Glomerular endothelial cell (primary cell): ENCODE measurements around the gene JUND. TPM values are rescaled to one million over a fixed set of nuclear protein-coding genes. Genes with fewer than 3 reads are reported as not detected.
A peak's percentile ranks its signal among the peaks of the same experiment; 100 is the strongest.
"Not testable (repeated sequence)": the region's sequence is repeated elsewhere in the genome, so short reads cannot be mapped to it uniquely, and the experiment has no call there.

Experiments used
- DNase-seq: peaks from one replicate; pipeline ENCODE4 v3.0.0-alpha.2; 2011; ENCODE audit warnings: low read depth, low spot score; ENCODE audit errors: extremely low read depth
- total RNA-seq: library from RNA; depleted of rRNA; stranded (reverse); fragments of >200 nt; gene quantifications from 2 replicates; pipeline ENCODE4 v1.2.3, GENCODE V29; 2015

The JUND gene
- 212 and 428 TPM in 2 replicates for total RNA-seq

DNA sequence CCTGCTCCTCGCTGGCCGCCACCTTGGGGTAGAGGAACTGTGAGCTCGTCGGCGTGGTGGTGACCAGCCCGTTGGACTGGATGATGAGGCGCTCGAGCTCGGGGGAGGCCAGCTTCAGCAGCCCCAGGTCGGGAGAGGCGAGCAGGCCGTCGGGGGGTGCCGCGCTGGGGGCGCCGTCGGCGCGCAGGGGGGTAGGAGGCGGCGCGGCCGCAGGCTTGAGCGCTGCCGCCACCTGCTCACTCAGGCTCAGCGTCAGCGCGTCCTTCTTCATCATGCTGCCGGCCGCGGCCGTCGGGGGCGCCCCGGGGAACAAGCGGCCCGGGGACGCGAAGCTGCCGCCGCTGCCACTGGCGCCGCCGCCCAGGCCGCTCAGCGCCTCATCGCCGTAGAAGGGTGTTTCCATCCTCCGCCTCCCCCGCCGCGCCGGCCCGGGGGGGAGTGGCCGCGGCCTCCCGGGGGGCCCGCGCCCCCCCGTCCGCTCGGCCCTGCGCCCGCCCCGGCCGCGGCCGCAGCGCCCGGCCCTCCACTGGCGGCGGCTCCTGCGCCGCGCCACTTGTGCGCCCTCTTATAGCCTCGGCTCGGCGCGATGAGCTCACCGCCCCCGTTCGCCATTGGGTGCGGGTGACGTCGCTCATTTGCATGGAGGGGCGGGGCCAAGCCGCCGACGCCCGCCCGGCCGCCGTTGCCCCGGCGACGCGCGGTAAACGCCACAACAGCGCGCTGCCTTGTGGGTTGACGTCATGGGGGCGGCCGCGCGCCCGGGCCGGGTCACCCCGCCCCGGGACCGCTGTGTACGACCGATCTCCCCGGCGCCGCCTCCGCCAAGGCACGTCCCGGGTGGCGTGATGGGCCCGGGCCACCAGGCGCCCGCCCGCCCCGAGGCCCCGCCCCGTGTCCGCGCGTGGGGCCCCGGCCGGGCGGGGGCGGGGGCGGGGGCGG is at the start of gene JUND:
JUND (minus strand) TSS at position 541 of the 939 bp plus-strand sequence; CDS start at position 403, 138 bp downstream.
- DNase-seq = no peak

DNA sequence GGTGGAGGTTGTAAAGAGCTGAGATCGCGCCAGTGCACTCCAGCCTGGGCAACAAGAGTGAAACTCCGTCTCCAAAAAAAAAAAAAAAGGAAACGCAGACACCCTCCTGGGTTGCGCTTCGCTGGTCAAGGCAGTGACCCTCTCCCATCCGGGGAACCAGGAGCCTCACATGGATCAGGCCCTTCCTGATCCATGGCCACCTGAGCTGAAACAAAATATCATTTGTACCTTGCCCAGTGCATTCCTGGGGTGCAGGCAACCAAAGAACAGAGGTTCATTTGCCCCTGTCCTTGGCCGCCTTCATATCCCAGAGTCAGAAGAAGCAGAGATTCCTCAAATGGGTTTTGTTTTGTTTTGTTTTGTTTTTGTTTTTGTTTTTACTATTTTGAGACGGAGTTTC is 49.4 kb upstream of the JUND start:
- no peak for DNase-seq

DNA sequence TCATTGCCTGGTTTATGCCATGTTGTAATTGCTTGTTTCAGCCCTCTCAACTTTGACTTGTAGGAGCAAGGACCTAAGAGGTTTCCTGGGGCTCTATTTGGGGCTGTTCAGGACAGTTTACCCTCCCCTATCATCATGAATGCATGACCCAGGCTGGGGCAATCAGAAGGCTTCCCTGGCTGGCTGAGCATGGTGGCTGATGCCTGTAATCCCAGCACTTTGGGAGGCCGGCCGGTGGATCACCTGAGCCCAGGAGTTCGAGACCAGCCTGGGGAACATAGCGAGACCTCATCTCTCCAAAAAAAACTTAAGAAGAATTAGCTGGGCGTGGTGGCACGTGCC is 47.6 kb upstream of the JUND start:
- DNase-seq = no peak

DNA sequence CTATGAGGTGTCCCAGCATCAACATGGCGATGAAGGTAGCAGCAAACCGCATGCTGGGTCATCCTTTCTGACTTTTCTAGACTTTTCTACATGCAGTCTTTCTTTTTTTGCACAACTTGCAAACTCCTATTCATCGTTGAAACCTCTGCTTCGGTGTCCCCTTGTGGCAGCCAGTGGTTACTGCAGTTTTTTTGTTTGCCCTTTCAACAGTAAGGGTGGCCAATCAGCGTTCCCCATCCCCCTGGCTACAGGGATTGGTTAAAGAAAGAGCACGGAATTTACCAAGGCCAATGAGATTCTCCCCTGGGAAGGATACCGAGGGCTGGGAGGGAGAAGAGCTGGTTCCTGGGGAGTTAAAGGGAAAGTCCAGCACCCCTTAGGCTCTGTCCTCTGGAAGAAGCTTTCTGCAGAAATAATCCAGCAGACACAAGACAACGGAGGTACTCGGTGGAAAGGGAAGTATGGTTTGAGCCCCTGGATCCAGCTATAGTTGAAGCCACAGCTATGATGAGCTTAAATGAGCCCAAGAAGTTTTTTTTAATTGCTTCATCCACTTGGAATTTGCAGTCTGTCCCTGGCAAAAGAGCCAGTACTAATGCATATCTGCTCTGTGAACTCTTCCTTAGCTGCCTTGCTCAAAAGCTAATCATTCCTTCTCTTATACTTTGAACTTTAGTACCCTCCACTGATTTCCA is 47.1 kb upstream of the JUND start:
- DNase-seq = peak; percentile 90

DNA sequence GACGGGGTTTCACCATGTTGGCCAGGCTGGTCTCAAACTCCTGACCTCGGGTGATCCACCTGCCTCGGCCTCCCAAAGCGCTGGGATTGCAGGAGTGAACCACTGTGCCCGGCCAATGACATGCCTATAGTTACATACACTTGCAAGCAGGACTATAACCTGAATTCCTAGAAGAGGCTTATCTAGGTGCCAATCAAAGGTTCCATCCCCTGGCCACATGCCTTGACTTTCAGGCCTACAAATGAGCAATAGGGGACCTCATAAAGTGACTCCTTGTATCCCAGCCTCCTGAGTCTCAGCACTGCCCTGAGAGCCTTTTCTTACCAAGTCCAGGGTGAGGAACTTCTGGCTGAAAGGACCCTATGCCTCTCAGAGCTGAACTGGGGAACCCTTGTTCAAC is 45.4 kb upstream of the JUND start:
- DNase-seq = no peak

DNA sequence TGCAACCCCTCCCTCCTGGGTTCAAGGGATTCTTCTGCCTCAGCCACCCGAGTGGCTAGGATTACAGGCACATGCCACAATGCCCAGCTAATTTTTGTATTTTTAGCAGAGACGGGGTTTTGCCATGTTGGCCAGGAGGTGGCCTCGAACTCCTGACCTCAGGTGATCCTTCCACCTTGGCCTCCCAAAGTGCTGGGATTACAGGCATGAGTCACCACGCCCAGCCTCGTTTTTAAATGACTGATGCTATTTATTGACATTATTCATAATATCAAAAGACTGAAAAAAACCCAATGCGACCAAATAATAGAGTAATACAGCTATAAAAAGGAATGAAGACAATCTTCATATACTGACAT is 42.9 kb upstream of the JUND start:
- DNase-seq = not testable (repeated sequence)

DNA sequence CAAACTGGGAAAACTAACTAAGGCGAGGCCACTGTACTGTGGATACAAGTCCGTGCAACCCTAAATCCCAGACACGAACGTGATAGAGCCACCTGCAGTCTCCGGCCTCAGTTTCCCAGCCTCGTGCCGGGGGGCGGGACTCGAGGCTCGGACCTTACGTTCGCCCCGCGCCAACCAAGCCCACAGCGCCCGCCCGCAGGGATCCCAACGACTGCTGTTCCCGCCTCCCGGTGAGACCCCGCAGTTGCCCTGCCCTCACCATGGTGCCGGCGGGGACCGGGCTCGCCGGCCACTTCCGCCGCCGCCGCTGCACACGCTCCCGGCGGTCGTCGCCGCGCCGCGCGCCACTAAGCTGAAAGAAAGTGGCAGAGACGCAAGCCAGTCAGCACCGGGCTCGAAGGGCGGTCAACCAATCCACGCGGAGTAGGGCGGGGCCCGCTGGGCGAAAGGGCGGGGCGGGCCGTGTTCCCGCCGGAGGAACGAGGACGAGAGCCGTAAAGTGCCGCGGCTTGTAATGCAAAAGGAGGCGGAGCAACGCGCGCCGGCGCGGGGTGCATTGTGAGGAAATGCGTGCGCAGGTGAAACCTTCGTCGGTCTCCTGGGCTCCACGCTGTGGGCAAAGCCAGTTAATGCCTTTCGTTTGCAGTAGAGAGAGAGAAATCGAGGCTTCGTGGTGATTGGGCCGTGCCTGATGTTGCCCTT is 41.5 kb upstream of the JUND start, which contains the start of gene LSM4:
LSM4 (minus strand) TSS at position 318 of the 702 bp plus-strand sequence; CDS start at position 262, 56 bp downstream.
- DNase-seq = no peak

DNA sequence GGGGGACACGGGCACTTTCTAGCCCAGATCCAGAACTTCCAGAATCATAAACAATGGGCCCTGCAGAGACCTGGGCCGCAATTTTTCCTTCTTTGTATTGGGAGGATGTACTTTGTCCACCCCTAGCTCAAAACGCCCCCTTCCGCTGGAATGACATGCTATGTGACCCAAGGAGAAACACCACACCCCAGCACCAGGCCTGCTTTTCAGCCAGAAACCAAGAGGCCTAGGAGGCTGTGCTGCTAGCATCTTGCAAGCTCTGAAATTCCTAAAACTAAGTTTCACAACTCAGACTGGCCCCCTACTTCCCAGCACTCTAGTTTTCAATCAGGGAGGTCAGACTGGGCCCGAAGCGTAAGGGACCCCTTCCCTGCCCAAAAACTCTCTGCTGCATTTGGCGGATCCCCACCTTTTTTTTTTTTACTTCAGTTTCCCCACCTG is 40.9 kb upstream of the JUND start:
- DNase-seq = no peak

DNA sequence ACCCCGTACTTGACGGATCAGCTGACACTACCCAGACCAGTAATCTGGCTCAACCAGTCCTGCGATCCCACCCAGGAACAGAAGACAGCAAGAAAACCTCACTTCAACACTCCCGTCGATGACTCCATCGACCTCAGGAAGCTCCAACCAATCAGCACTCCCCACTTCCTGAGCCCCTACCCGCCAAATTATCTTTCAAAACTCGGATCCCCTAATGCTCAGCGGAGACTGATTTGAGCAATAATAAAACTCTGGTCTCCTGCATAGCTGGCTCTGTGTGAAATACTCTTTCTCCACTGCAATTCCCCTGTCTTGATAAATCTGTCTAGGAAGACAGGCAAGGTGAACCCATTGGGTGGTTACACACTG is 40.3 kb upstream of the JUND start:
- DNase-seq = no peak

DNA sequence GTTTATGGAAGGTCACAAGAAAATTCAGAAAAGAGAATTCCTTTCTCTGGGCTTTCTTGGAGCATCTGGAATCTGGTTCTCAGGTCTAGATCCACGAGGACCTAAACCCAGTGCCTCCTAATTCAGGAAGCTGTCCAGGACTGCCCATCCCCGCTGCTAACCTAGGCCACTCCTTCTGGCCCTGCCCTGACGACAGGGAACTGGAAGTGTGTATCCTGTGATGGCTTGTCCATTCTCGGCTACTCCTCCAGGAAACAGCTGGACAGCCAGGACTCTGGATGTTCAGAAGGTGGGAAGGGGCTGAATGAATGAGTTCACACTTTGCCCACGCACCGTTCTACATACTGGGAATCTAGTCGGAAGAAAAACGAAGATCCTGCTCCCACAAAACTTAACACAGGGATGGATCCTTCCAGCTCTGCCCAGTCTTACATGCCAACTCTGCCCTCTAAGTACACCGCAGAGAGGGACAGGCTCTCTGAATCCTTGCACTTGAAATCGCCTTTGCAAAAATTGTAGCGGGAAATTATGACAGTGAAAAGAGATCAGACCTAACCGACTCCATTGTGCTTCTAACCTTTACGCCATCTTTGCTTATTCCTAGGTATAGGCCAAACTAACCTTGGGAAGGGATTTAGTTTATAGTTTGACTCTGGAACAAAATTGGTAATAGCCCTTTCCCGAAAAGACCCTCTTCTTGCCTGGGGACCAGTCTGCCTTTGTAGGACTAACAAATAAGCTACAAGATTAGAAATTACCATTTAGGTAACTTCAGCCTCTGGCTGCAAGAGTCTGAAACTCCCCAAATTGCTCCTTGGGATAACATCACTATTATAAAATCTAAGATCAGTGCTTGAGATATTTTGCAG is 39.7 kb upstream of the JUND start:
- no peak for DNase-seq

DNA sequence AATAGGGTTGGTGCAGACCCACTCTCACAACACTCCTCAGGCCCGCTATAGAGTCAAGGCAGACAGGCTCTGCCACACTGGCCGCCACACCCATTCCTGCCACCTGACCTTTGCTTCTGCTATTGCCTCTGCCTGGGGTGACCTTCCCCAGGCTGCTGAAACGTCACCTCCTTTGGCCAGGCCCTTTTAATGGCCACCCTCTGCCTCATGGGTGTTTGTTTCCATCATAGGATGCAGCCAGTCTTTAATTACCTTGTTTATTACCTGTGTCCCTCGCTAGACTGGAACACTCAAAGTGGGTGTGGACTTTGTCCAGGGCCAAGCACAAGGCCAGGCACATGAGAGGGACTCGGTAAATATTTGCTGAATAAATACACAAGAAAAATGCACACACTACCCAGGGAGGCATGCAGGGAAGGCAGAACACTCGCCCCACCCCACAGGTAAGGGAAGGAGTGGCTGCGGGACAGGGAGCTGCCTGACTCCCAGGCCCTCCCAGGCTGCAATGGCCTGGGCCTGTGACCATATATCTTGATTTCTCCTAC is 38.2 kb upstream of the JUND start:
- DNase-seq = no peak

DNA sequence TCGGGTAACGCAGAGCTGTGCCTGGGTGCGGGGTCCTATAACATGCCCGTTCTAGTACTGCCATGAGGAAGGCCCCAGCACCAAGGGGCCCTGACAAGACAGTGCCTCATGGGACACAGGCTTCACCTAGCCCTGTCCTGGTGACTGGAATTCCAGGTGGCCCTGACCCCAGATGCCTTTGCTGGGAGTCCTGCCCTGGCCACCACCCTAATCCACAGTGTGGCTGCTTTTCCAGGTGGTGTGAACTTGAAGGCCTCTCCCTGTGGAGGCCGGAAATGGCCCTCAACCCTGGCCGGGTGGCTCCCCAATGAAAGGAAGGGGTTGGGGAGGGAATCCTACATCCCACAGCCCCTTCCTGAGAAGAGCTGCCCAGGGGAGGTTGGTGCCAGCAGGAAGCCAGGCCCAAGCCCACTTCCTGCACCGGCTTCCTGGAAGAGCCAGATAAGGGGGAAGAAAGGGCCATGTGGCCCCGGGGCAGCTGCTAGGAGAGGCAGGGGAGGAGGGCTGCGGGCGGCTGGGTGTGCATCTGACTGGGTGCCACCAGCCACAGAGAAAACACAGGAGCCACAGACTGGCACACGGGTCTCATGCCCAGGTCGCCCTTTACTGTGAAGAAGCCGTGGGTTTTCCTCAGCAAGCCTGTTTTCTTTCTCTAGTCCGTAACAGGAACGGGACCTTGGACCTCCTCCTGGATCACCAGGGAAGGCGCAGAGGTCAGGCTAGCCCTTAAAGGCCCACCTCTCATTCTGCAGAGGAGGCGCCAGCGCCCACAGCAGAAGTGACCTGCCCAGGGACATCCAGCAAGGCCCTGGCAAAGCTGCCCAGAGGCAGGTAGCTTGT is 36.8 kb upstream of the JUND start:
- no peak for DNase-seq

DNA sequence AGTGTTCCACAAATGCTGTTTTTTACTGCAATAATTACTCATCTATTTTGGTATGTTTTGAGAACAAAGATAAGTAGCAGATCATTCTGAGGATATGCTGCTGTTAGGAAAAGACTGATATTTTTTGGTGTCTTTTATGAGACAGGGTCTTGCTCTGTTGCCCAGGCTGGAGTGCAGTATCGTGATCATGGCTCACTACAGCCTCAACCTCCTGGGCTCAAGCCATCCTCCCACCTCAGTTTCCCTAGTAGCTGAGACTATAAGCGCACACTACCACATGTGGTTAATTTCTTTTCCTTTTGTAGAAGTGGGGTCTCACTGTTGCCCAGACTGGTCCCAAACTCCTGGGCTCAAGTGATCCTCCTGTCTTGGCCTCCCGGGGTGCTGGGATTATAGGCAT is 32.0 kb upstream of the JUND start:
- DNase-seq = no peak

DNA sequence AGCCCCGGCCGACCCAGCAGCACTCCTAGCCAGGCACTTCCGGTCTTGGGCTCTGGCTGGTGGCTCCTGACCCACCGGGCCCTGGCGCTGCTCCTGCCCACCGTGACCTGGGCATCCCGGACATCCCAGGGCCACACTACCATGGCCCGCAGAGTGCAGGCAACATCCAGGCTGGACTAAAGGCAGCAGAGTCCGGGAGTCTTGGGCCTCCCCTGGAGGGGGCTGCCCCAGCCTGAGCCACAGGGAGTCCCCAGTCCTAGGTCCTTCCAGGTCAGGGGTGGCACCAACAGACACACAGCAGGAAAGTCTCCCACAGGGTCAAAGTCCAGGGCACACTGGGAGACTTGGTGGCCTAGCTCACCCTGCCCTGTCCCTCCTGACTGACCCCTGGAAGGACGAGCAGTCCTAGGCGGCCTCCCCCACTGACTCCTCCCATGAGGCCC is 30.7 kb upstream of the JUND start:
- no peak for DNase-seq

DNA sequence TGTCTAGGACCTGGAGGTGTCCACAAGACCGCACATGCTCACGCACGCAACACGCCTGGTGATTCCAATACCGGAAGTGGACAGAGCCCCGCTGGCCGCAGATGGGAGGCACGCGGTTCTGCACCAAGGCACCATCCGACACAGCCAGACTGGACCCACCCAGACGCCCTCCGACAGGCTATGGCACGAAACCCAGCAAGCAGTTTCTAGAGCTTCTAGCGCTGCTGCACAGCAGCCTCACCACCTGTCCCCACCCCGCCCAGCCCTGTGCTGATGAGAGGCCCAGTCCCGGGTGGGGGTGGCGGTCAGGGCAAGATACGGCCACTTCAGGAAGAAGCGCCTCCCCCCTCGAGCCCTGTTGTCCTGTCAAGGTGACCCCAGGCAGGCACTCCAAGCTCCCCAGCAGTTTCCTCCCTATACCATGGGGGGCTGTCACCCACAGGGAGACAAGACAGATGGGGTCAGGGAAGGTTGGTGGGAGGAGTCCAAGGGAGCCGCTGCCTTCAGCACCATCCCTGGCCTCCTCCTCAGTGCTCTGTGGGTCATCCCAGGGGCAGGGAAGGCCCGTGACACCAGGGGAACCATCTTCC is 30.2 kb upstream of the JUND start:
- DNase-seq = no peak

DNA sequence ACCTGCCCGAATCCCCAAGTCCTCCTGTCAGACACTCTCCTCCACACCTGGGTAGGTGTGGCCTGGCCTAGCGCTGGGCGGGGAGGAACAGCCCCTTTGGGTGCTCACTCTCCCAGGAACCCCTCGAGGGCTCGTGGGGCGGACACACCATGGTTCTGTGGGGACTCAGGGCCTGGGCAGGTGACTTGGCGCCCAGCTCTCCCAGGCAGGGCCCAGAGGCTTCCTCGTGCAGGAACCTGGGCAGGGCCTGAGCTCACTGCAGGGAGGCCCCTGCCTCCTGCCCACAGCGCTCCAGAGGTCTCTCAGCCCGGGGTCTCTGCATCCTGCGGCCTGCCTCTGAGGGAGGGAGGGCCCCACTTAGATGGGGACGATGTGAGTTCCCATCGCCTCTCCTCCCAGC is 29.5 kb upstream of the JUND start:
- DNase-seq = no peak

DNA sequence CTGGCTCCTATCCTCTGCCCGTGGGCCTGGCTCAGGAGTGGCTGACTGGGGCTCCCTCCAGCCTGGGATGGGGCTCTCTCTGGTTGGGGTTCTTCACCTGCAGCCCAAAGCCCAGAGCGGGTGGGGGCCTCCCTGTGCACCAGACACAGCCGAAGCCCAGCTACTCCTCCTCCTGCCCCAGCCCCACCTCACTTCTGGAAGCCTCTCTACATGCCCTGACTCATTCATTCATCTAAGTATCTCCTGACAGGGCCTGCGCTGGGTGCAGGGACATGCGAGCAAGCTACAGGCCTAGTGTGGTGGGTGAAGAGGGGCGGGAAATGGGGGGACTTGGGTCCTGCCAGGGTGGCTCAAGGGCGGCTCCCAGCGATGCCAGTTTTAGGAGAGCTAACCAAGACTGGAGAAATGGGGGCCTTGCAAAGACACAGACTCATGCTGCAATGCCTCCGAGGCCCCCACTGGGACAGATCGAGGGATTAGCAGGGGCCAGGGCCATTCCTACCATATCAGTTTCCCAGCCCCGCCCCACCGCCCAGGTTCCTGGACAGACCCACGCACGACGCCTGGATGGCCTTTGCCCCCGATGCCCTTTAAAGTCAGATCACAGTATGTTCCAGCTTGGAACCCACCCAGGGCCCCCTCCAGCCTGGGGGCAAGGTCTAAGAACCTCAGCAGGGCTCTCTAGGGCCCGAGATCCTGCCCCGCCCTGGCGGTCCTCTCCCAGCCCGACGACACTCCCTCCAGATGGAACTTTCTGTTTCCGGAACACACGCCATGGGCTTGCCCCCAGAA is 28.9 kb upstream of the JUND start:
- DNase-seq = no peak

DNA sequence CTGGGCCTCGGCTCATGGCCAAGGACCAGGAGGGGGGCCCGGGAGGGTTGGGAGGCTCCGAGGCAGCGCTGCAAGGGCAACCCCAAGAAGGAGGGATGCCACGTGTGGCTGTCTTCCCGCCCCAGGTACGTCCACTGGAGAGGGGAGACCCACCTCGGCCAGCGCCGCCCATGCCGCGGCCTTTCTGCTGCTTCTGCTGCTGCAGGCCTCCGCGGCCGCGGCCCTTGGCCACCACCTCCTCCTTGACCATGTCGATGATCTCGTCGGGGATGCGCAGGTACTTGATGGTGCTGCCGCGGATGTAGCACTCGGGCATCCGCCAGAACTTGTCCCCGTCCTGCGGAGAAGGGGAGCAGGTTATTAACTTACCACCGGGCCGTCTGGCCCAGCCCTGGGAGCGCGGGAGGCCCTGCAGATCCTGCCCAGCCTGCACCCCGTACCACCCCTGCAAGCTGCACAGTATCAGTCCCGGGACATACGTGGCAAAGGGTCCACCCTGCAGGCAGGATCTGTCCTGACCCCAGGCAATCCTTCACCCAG is 28.2 kb upstream of the JUND start:
- no peak for DNase-seq
